Body of pancreas (tissue), 4 donors: ENCODE measurements around the gene BPHL. TPM values are rescaled to one million over a fixed set of nuclear protein-coding genes. Genes with fewer than 3 reads are reported as not detected.

ENCODE experiments used
- ATAC-seq: fragments of 150-250 bp; one replicate; pipeline ENCODE4 v1.9.1; 2016
- DNase-seq, 4 donors: peaks; one replicate each; pipeline ENCODE4 v3.0.0-alpha.2; 2019
- H3K27ac ChIP-seq, 4 donors: fragments of 200-600 bp; sonication (generic); 1 replicate in 3 of 4; 2 replicates in 1 of 4; pipeline versions ENCODE4 v1.5.1 to v1.6.1; 2016 to 2019; ENCODE audit warnings: mild to moderate bottlenecking in 1 of 4, mixed read lengths in 1 of 4, moderate library complexity in 1 of 4
- H3K27me3 ChIP-seq, 2 donors: fragments of 200-600 bp; sonication (generic); one replicate each; pipeline ENCODE4 v1.6.0; 2016; ENCODE audit warnings: mild to moderate bottlenecking in 1 of 2
- H3K36me3 ChIP-seq, 2 donors: fragments of 200-600 bp; sonication (generic); replicated peaks in 1 of 2; 2 replicates each; pipeline ENCODE4 v1.5.1; 2016; ENCODE audit warnings: low read depth in 2 of 2; ENCODE audit not compliant: insufficient read depth in 1 of 2
- H3K4me1 ChIP-seq: fragments of 200-600 bp; sonication (generic); one replicate; pipeline ENCODE4 v1.6.0; 2016
- H3K4me3 ChIP-seq, 2 donors: fragments of 200-600 bp; sonication (generic); 1 replicate in 1 of 2; 2 replicates in 1 of 2; pipeline ENCODE4 v1.5.1; 2016 to 2019
- H3K9me3 ChIP-seq, 3 donors: fragments of 200-600 bp; sonication (generic); 1 replicate in 2 of 3; 2 replicates in 1 of 3; pipeline ENCODE4 v1.5.1; 2016
- POLR2A ChIP-seq, 3 donors: fragments of 450-650 bp; IDR thresholded peaks; one replicate each; pipeline ENCODE4 v1.6.1; 2016; ENCODE audit warnings: antibody characterized with exemption in 3 of 3, mild to moderate bottlenecking in 2 of 3
- WGBS, 2 donors: methylation state at CpG; one replicate each; pipeline ENCODE4 v1.1.5; 2017; 5-methylcytosine and 5-hydroxymethylcytosine counted together
- intact Hi-C: fragments of 100-400 bp; cut with DNase I; formaldehyde crosslinking; loops from one replicate; pipeline ENCODE4 v1.15.1; 2023
- small RNA-seq: library from RNA; depleted of rRNA; stranded (forward); fragments of <200 nt; gene quantifications from one replicate; pipeline ENCODE3, GENCODE V24; 2016
- total RNA-seq, 2 donors: library from RNA; depleted of rRNA; stranded (reverse); fragments of >200 nt; gene quantifications; one replicate each; pipeline ENCODE4 v1.1.0, GENCODE V29; 2016
- TF ChIP-seq, protein P1 (sequence below), 7 experiments: fragments of 450-650 bp in 4 of 7; fragments of 200-600 bp in 3 of 7; sonication (generic) in 3 of 7; IDR thresholded peaks; one replicate each; pipeline ENCODE4 v1.5.1; 2016 to 2019; ENCODE audit warnings: antibody characterized with exemption in 7 of 7

Gene BPHL
- total RNA-seq, 2 donors from 2014 or later: 15.6 to 21.8 TPM

DNA sequence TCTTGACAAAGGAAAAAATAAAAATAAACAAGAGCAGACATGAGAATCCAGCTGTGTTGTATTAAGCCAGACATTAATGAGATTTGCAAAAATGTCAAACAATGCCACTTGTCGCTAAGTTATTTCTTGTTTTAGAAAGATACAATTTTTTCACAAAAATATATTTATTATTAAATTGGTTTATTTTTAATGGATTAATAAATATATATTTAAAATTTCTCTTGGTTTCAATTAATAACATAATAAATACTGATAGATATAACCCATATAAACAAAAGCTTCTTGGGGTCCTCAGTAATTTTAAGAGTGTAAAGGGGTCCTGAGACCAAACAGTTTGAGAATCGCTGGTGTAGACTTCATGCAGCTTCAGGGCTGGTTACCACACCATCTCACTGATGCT lies 82.9 kb downstream of the BPHL start:
- DNase-seq (no peak), ATAC-seq (no peak)
- no peaks in the 10 kb centered on the region for H3K9me3 ChIP-seq
- WGBS, 2 donors: 89 to 96% methylated on average over 2 of the region's 2 CpGs
- H3K36me3 ChIP-seq: no peaks in the 10 kb centered on the region
- H3K4me1 ChIP-seq: no peaks in the 10 kb centered on the region
- H3K27ac ChIP-seq: no peak overlapping the region
- intact Hi-C loops: no loop called here
- no peak for TF ChIP-seq POLR2A (IDR thresholded peaks at IDR 0.05)
- TF ChIP-seq, protein P1, sequence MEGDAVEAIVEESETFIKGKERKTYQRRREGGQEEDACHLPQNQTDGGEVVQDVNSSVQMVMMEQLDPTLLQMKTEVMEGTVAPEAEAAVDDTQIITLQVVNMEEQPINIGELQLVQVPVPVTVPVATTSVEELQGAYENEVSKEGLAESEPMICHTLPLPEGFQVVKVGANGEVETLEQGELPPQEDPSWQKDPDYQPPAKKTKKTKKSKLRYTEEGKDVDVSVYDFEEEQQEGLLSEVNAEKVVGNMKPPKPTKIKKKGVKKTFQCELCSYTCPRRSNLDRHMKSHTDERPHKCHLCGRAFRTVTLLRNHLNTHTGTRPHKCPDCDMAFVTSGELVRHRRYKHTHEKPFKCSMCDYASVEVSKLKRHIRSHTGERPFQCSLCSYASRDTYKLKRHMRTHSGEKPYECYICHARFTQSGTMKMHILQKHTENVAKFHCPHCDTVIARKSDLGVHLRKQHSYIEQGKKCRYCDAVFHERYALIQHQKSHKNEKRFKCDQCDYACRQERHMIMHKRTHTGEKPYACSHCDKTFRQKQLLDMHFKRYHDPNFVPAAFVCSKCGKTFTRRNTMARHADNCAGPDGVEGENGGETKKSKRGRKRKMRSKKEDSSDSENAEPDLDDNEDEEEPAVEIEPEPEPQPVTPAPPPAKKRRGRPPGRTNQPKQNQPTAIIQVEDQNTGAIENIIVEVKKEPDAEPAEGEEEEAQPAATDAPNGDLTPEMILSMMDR (IDR thresholded peaks at IDR 0.05): no peak
- no peak overlapping the region for H3K4me3 ChIP-seq
- peaks cover 0 to under 1% of the 10 kb centered on the region in 2 donors for H3K27me3 ChIP-seq

Small RNA genes within 50 kb of the gene (small RNA-seq; reads per million reads assigned to genes)
- gene RNA5SP201: not detected

Other genes starting within 250 kb of the BPHL start
- gene SERPINB9, start 215.4 kb upstream of the BPHL start, total RNA-seq: 1 to 10 TPM; 2.0 to 4.2 TPM
- 100 to 1,000 TPM; 113 to 147 TPM for gene SERPINB6, start 147.1 kb upstream of the BPHL start, total RNA-seq
- gene NQO2, start 118.8 kb upstream of the BPHL start, total RNA-seq: 10 to 100 TPM in 1 of 2 donors, 1 to 10 TPM in 1; 7.3 to 17.1 TPM
- 10 to 100 TPM; 11.4 to 14.2 TPM for gene RIPK1, start 50.2 kb upstream of the BPHL start, total RNA-seq
- 10 to 100 TPM; 44.9 to 54.1 TPM for gene TUBB2A, start 38.8 kb downstream of the BPHL start, total RNA-seq
- 10 to 100 TPM in 1 of 2 donors, 1 to 10 TPM in 1; 1.3 to 10.6 TPM for gene TUBB2B, start 108.9 kb downstream of the BPHL start, total RNA-seq
- gene PSMG4, start 140.2 kb downstream of the BPHL start, total RNA-seq: 10 to 100 TPM; 10.9 to 11.2 TPM